HepG2 (cell line): Measurements from ENCODE around the gene GPR17. TPM values are rescaled to one million over a fixed set of nuclear protein-coding genes. Genes with fewer than 3 reads are reported as not detected.
A peak's percentile ranks its signal among the peaks of the same experiment; 100 is the strongest.

Source experiments
- ATAC-seq: fragments of 200-7000 bp; cut with Tn5 transposase; 3 replicates; pipeline ENCODE4 v1.9.1; 2020; ENCODE audit warnings: mild to moderate bottlenecking, moderate library complexity
- BruUV-seq: library from RNA; stranded (reverse); fragments of 400-500 nt; replicated peaks from 2 replicates; lab custom pipeline; 2021; lab: Mats Ljungman, UMichigan
- CTCF ChIA-PET: fragments of 300-600 bp; formaldehyde crosslinking; extraction: SDS; loops from one replicate; lab custom pipeline; 2021; ENCODE audit warnings: low total read pairs, inconsistent platforms, low intra/inter-chr PET ratio; lab: Yijun Ruan, JAX
- POLR2A ChIA-PET: fragments of 350-600 bp; sonication (Branson Sonifier 250); formaldehyde crosslinking; loops from one replicate; lab custom pipeline; 2020; ENCODE audit warnings: antibody characterized with exemption, inconsistent platforms; lab: Yijun Ruan, JAX
- DNase-seq: peaks from one replicate; pipeline ENCODE4 v3.0.0-alpha.2; 2015; ENCODE audit warnings: low spot score
- FAIRE-seq: peaks from 3 replicates; lab custom pipeline; 2011; peaks lifted over from hg19 to GRCh38; lab: Jason Lieb, UNC
- H2AFZ ChIP-seq: one replicate; pipeline ENCODE4 v1.6.1; 2011; ENCODE audit warnings: low read length, inconsistent platforms
- H3K27ac ChIP-seq: fragments of 300-600 bp; 3 replicates; pipeline ENCODE4 v1.8.0; 2011; ENCODE audit warnings: mixed run types, mild to moderate bottlenecking, mixed read lengths, low read length, inconsistent platforms; ENCODE audit not compliant: insufficient read depth; ENCODE audit errors: extremely low read length
- H3K27me3 ChIP-seq, 2 experiments: fragments of 200-600 bp in 1 of 2; 2 replicates in 1 of 2; 3 replicates in 1 of 2; pipeline versions ENCODE4 v1.6.0 to v1.8.0; 2011; ENCODE audit warnings: low read length in 2 of 2, mild to moderate bottlenecking in 2 of 2, moderate library complexity in 2 of 2, inconsistent platforms in 1 of 2; ENCODE audit not compliant: insufficient read depth in 2 of 2, control insufficient read depth in 1 of 2
- H3K36me3 ChIP-seq, 2 experiments: fragments of 200-600 bp in 1 of 2; replicated peaks in 1 of 2; 2 replicates in 1 of 2; 3 replicates in 1 of 2; pipeline versions ENCODE4 v1.5.1 to v1.8.0; 2011; ENCODE audit warnings: low read length in 2 of 2, inconsistent platforms in 1 of 2; ENCODE audit not compliant: insufficient read depth in 2 of 2, control insufficient read depth in 1 of 2
- H3K4me1 ChIP-seq: 2 replicates; pipeline ENCODE4 v1.5.1; 2012; ENCODE audit warnings: low read length, inconsistent platforms; ENCODE audit not compliant: insufficient read depth
- H3K4me2 ChIP-seq: 2 replicates; pipeline ENCODE4 v1.6.0; 2011; ENCODE audit warnings: low read depth, low read length, inconsistent platforms
- H3K4me3 ChIP-seq, 3 experiments: fragments of 200-600 bp in 1 of 3; sonication (generic), shearing (Covaris generic) in 1 of 3; replicated peaks in 1 of 3; 2 replicates each; pipeline ENCODE4 v1.5.1; 2011 to 2016; ENCODE audit warnings: low read length in 3 of 3, inconsistent platforms in 2 of 3, low read depth in 2 of 3, mild to moderate bottlenecking in 2 of 3, control low read depth in 1 of 3, mixed read lengths in 1 of 3; ENCODE audit not compliant: insufficient read depth in 1 of 3
- H3K79me2 ChIP-seq: one replicate; pipeline ENCODE4 v1.6.1; 2011; ENCODE audit warnings: low read length, inconsistent platforms; ENCODE audit not compliant: insufficient read depth
- H3K9ac ChIP-seq: 2 replicates; pipeline ENCODE4 v1.6.0; 2011; ENCODE audit warnings: mild to moderate bottlenecking, low read depth, low read length, inconsistent platforms; ENCODE audit not compliant: insufficient read depth
- H3K9me3 ChIP-seq: 2 replicates; pipeline ENCODE4 v1.5.1; 2012; ENCODE audit warnings: mild to moderate bottlenecking, low read length
- H4K20me1 ChIP-seq: 2 replicates; pipeline ENCODE4 v1.6.0; 2011; ENCODE audit warnings: inconsistent platforms, mild to moderate bottlenecking, low read length, moderate library complexity; ENCODE audit not compliant: insufficient read depth
- CHCHD3 ChIP-seq: sonication (generic); formaldehyde crosslinking; IDR thresholded peaks from 2 replicates; pipeline ENCODE4 v1.8.0; 2022; ENCODE audit warnings: mild to moderate bottlenecking, missing genetic modification reagents, moderate library complexity
- EED ChIP-seq: sonication (generic); formaldehyde crosslinking; IDR thresholded peaks from 2 replicates; pipeline ENCODE4 v1.5.0; 2020; ENCODE audit warnings: mild to moderate bottlenecking, missing genetic modification reagents
- GATA4 ChIP-seq: sonication (generic); IDR thresholded peaks from 2 replicates; pipeline ENCODE4 v1.6.1; 2016; ENCODE audit warnings: antibody characterized with exemption, low read depth, borderline replicate concordance
- GLI4 ChIP-seq: sonication (generic); formaldehyde crosslinking; IDR thresholded peaks from 2 replicates; pipeline ENCODE4 v1.5.1; 2020; ENCODE audit warnings: missing genetic modification reagents, mild to moderate bottlenecking, moderate library complexity, borderline replicate concordance
- HOXA5 ChIP-seq: sonication (generic); formaldehyde crosslinking; IDR thresholded peaks from 2 replicates; pipeline ENCODE4 v1.4.0; 2020; ENCODE audit warnings: missing genetic modification reagents
- IRX3 ChIP-seq: sonication (generic); formaldehyde crosslinking; IDR thresholded peaks from 2 replicates; pipeline ENCODE4 v1.8.1; 2023; ENCODE audit warnings: mild to moderate bottlenecking, low read depth, missing genetic modification reagents, borderline replicate concordance
- NFYB ChIP-seq: sonication (generic); formaldehyde crosslinking; IDR thresholded peaks from 2 replicates; pipeline ENCODE4 v1.4.0; 2020; ENCODE audit warnings: missing genetic modification reagents
- NFYC ChIP-seq: IDR thresholded peaks from 2 replicates; pipeline ENCODE4 v1.6.1; 2016; ENCODE audit warnings: missing genetic modification reagents, missing compliant biosample characterization
- NR2F1 ChIP-seq, 2 experiments: fragments of 450-650 bp in 1 of 2; formaldehyde crosslinking in 1 of 2; IDR thresholded peaks; 2 replicates each; pipeline versions ENCODE4 v1.5.0 to v1.6.1; 2016 to 2020; ENCODE audit warnings: mild to moderate bottlenecking in 1 of 2, missing compliant biosample characterization in 1 of 2, missing genetic modification reagents in 1 of 2, moderate library complexity in 1 of 2
- ZNF282 ChIP-seq: fragments of 450-650 bp; IDR thresholded peaks from 2 replicates; pipeline ENCODE4 v1.6.1; 2018; ENCODE audit not compliant: partially characterized antibody
- ZNF558 ChIP-seq: sonication (generic); formaldehyde crosslinking; IDR thresholded peaks from 2 replicates; pipeline ENCODE4 v1.9.0; 2022; ENCODE audit warnings: mild to moderate bottlenecking, missing genetic modification reagents, borderline replicate concordance
- ZNF761 ChIP-seq: sonication (generic); formaldehyde crosslinking; conservative IDR thresholded peaks from 2 replicates; pipeline ENCODE4 v1.4.0; 2020; ENCODE audit warnings: mild to moderate bottlenecking, missing genetic modification reagents
- ZXDC ChIP-seq: sonication (generic); formaldehyde crosslinking; IDR thresholded peaks from 2 replicates; pipeline ENCODE4 v1.5.0; 2020; ENCODE audit warnings: mild to moderate bottlenecking, missing genetic modification reagents
- WGBS: methylation state at CpG from one replicate; pipeline ENCODE4 v1.1.6; 2017; ENCODE audit warnings: low lambda C conversion rate; 5-methylcytosine and 5-hydroxymethylcytosine counted together
- in situ Hi-C: cut with HindIII; loops from 2 replicates; pipeline ENCODE4 v1.10.0; 2017; ENCODE audit warnings: low pct_unique_long_range_greater_than_20kb; ENCODE audit not compliant: extremely low pct_ligation_motif_present
- intact Hi-C: fragments of 100-400 bp; cut with micrococcal nuclease; formaldehyde crosslinking; loops from one replicate; pipeline ENCODE4 v1.10.0; 2022; ENCODE audit not compliant: unreplicated experiment
- polyA plus RNA-seq, 8 experiments: library from polyadenylated mRNA; depleted of rRNA in 3 of 8; stranded (reverse) in 7 of 8; unstranded in 1 of 8; fragments of >200 nt; fragmentation: Illumina TruSeq in 4 of 8; extraction: Trizol in 4 of 8; gene quantifications; 2 replicates each; pipeline versions ENCODE4 v1.2.1 to v1.2.3, GENCODE V29; 2011 to 2016; ENCODE audit warnings: low read depth in 4 of 8, missing spikeins in 1 of 8, mixed read lengths in 1 of 8; ENCODE audit not compliant: insufficient read depth in 1 of 8
- total RNA-seq, 5 experiments: library from RNA; depleted of rRNA; stranded (reverse); fragments of >200 nt; fragmentation: Illumina TruSeq; extraction: Trizol; gene quantifications; 2 replicates each; pipeline ENCODE4 v1.2.3, GENCODE V29; 2016; ENCODE audit warnings: low read depth in 1 of 5

GPR17 gene
- total and polyA plus RNA-seq, 2 of the 13 experiments (the other 11 are each of a cell fraction or from before 2014, with no cell fraction given): not detected

DNA sequence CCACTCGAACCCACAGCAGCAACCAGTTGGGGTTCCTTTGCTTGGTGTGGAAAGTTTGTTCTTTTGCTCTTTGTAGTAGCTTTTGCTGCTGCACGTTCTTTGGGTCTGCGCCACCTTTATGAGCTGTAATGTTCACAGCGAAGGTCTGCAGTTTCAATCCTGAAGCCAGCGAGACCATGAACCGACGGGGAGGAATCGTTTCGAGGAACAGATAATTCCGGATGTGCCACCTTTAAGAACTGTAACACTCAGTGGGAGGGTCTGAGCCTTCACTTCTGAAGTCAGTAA, 14.3 kb downstream of the GPR17 start:
- intact Hi-C loops (no loop called here), in situ Hi-C loops (no loop called here)
- H3K79me2 ChIP-seq: no peaks in the 10 kb centered on the region
- no peaks in the 10 kb centered on the region for H3K9me3 ChIP-seq
- ChIA-PET POLR2A (no interaction called here), CTCF (no interaction called here)
- no peak overlapping the region for H3K9ac ChIP-seq
- no peaks in the 10 kb centered on the region for H4K20me1 ChIP-seq
- FAIRE-seq (no peak), DNase-seq (no peak), ATAC-seq (no peak)
- peak; percentile 13; the same call in 1 of the 2 replicates for TF ChIP-seq NFYB
- 0 out of 2 replicates have a peak, but pooled peaks have one; percentile 3 for TF ChIP-seq NFYC (CRISPR knock-in tag)
- TF ChIP-seq CHCHD3: no peak
- TF ChIP-seq ZXDC (CRISPR knock-in tag): no peak
- no peak for TF ChIP-seq GLI4 (CRISPR knock-in tag)
- peaks cover 2 to 58% of the 10 kb centered on the region in 2 experiments; a peak in 4 of 5 replicates for H3K27me3 ChIP-seq
- BruUV-seq: no TSS peak
- H3K4me1 ChIP-seq: peaks cover 14% of the 10 kb centered on the region
- H3K4me2 ChIP-seq: no peak overlapping the region
- no peak overlapping the region for H3K27ac ChIP-seq
- no peak overlapping the region for H3K4me3 ChIP-seq
- H3K36me3 ChIP-seq: no peaks in the 10 kb centered on the region
- no peak overlapping the region for H2AFZ ChIP-seq
- 77% methylated on average over 10 of the region's 10 CpGs for WGBS

- Histone ChIP-seq H3K79me2 (no peaks in the 10 kb centered on the region), H2AFZ (no peak overlapping the region), H3K9ac (no peak overlapping the region), H3K27ac (no peak overlapping the region), H3K4me3 (no peak overlapping the region; a peak in 1 of 6 replicates), H3K9me3 (no peaks in the 10 kb centered on the region), H4K20me1 (no peaks in the 10 kb centered on the region), H3K36me3 (no peaks in the 10 kb centered on the region), H3K27me3 (peaks cover 2 to 58% of the 10 kb centered on the region in 2 experiments; a peak in 4 of 5 replicates), H3K4me2 (peak overlapping the region; percentile 4; the same call in 1 of the 2 replicates), H3K4me1 (peaks cover 14% of the 10 kb centered on the region)
- POLR2A ChIA-PET: no interaction called here
- BruUV-seq: no TSS peak
- FAIRE-seq (no peak), ATAC-seq (peak; percentile 45), DNase-seq (no peak)
- CTCF ChIA-PET: no interaction called here
- in situ Hi-C loops: no loop called here
- intact Hi-C loops: no loop called here
- WGBS: 30% methylated on average over 9 of the region's 14 CpGs
- no peak for TF ChIP-seq EED (CRISPR knock-in tag)
- TF ChIP-seq ZNF282: no peak
- TF ChIP-seq NR2F1 (CRISPR knock-in tag; IDR thresholded peaks at IDR 0.05): 0 out of 4 replicates have a peak, but pooled peaks of 1 of the 2 experiments have one; percentile 29
- TF ChIP-seq HOXA5 (CRISPR knock-in tag): no peak
- no peak for TF ChIP-seq IRX3 (CRISPR knock-in tag)
- no peak for TF ChIP-seq GATA4
- no peak for TF ChIP-seq ZNF558 (CRISPR knock-in tag)
- no peak for TF ChIP-seq ZNF761 (CRISPR knock-in tag)
Observed at GRCh38 chr2:127661072-127661649, 15.2 kb downstream of the GPR17 start.
